Loucy (cell line): ENCODE data around the gene VAPB.

ENCODE experiments used
- EZH2phosphoT487 ChIP-seq: fragments of 200-600 bp; IDR thresholded peaks from 2 replicates; pipeline ENCODE4 v1.6.1; 2018; ENCODE audit warnings: antibody characterized with exemption, mild to moderate bottlenecking, moderate library complexity, borderline replicate concordance
- TF ChIP-seq, protein P1 (sequence below): fragments of 200-600 bp; sonication (generic); conservative IDR thresholded peaks from 2 replicates; pipeline ENCODE4 v1.5.1; 2014; ENCODE audit warnings: mild to moderate bottlenecking, antibody characterized with exemption, low read length

DNA sequence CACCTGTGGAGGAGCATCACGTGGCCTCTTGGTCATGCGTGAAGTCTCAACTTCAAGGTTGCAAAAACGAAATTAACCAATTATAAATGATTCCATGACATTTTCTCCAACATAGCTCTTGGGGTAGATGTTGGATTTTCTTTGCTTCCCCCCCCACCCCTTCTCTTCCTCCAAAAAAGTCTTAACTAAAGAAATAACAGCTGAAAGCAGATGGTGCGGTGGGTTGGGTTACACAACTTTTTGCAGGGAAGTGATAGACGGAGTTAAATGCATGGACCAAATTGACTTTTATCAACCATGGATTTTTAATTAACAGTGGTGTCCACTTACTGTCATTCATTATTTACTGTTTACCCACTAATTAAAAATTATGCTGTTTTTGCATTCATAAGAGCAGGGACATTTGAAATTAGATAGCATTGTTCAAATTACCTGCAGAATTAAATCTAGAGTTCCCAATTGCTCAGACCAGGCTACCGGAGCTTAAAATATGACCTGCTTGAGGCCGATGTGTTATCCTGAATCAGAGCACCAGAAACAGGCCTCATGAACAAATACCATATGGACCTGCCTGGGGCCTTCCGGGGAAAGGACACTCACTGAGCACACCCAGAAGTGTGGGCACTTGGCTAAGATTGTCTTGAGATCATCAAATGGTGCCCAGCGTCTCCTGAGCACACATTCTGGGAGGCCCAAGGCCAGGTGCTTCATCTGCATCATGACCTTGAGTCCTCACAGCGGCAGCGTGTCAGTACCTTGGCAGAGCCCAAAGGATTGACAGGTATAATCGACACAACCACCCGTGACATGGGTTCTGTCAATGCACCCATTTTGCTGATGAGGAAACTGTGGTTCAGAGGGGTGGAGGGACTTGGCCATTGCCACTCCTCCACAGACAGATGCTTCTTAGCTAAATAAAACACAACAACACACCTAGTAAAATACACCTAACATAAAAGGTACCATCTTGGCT, 84.7 kb downstream of the VAPB start:
- TF ChIP-seq, protein P1, sequence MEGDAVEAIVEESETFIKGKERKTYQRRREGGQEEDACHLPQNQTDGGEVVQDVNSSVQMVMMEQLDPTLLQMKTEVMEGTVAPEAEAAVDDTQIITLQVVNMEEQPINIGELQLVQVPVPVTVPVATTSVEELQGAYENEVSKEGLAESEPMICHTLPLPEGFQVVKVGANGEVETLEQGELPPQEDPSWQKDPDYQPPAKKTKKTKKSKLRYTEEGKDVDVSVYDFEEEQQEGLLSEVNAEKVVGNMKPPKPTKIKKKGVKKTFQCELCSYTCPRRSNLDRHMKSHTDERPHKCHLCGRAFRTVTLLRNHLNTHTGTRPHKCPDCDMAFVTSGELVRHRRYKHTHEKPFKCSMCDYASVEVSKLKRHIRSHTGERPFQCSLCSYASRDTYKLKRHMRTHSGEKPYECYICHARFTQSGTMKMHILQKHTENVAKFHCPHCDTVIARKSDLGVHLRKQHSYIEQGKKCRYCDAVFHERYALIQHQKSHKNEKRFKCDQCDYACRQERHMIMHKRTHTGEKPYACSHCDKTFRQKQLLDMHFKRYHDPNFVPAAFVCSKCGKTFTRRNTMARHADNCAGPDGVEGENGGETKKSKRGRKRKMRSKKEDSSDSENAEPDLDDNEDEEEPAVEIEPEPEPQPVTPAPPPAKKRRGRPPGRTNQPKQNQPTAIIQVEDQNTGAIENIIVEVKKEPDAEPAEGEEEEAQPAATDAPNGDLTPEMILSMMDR: no peak
- TF ChIP-seq EZH2phosphoT487: no peak
